SH-SY5Y (cell line): Measurements from ENCODE around the gene PRKCH.

Experiments used
- GATA2 ChIP-seq: IDR thresholded peaks from 2 replicates; pipeline ENCODE4 v1.6.1; 2011; ENCODE audit warnings: mild to moderate bottlenecking, low read depth, low read length
- GATA3 ChIP-seq: IDR thresholded peaks from 2 replicates; pipeline ENCODE4 v1.6.1; 2011; ENCODE audit warnings: low read depth, mild to moderate bottlenecking, low read length, moderate library complexity

- no peak for TF ChIP-seq GATA2
- TF ChIP-seq GATA3, result no peak
Observed at GRCh38 chr14:61365667-61366212, 44.4 kb downstream of the PRKCH start.
